Measurements from ENCODE around the gene HTN1.
"Not testable (repeated sequence)": the region's sequence is repeated elsewhere in the genome, so short reads cannot be mapped to it uniquely, and the experiment has no call there.

The HTN1 gene

GRCh38 chr4:70019006-70019405 lies 31.2 kb upstream of the HTN1 start:
- not testable (repeated sequence) for H2BK5ac ChIP-seq (ENCODE audit: low read depth, low read length, poor library complexity, severe bottlenecking); H3K79me1 ChIP-seq (replicated peaks; ENCODE audit: low read length, poor library complexity, severe bottlenecking); DNase-seq; H3K4me3 ChIP-seq (ENCODE audit: insufficient read depth in 1 of 2, low read depth in 1 of 2, low read length in 2 of 2); H3K9me3 ChIP-seq (ENCODE audit: control insufficient read depth, low read length); H2AFZ ChIP-seq (ENCODE audit: low read depth, low read length); H3K4me2 ChIP-seq (ENCODE audit: low read length, poor library complexity, severe bottlenecking); H3K27ac ChIP-seq (ENCODE audit: low read length, poor library complexity, severe bottlenecking); H2AK5ac ChIP-seq (ENCODE audit: low read length, severe bottlenecking); H4K8ac ChIP-seq (ENCODE audit: low read length); H3K9ac ChIP-seq (ENCODE audit: low read length); H3K23ac ChIP-seq (ENCODE audit: low read length in 2 of 2); H4K91ac ChIP-seq (ENCODE audit: low read length); H2BK120ac ChIP-seq (ENCODE audit: low read depth, low read length); H2BK12ac ChIP-seq (ENCODE audit: low read length in 2 of 2); H3K4ac ChIP-seq (ENCODE audit: low read depth in 1 of 2, low read length in 2 of 2); H3K18ac ChIP-seq (ENCODE audit: low read depth in 1 of 2, low read length in 2 of 2); H3K27me3 ChIP-seq (ENCODE audit: control insufficient read depth in 1 of 2, insufficient read depth in 1 of 2, low read length in 2 of 2); H3K4me1 ChIP-seq (ENCODE audit: control insufficient read depth, insufficient read depth, low read depth, low read length); H3K14ac ChIP-seq (ENCODE audit: low read length in 2 of 2); H3K36me3 ChIP-seq (ENCODE audit: control insufficient read depth in 1 of 2, insufficient read depth in 2 of 2, low read depth in 1 of 2, low read length in 2 of 2); H2BK15ac ChIP-seq (ENCODE audit: low read depth, poor library complexity, severe bottlenecking)
- WGBS = 65% methylated on average over 6 of the region's 10 CpGs

GRCh38 chr4:70023218-70023617 lies 27.0 kb upstream of the HTN1 start:
- Histone ChIP-seq H2BK12ac (ENCODE audit: low read length in 2 of 2) (no peak overlapping the region), H2BK5ac (ENCODE audit: low read depth, low read length, poor library complexity, severe bottlenecking) (no peak overlapping the region), H3K18ac (ENCODE audit: low read depth in 1 of 2, low read length in 2 of 2) (no peak overlapping the region), H3K23ac (ENCODE audit: low read length in 2 of 2) (no peak overlapping the region), H3K4me3 (ENCODE audit: insufficient read depth in 1 of 2, low read depth in 1 of 2, low read length in 2 of 2) (no peak overlapping the region), H3K27me3 (ENCODE audit: control insufficient read depth in 1 of 2, insufficient read depth in 1 of 2, low read length in 2 of 2) (no peaks in the 10 kb centered on the region), H3K79me1 (replicated peaks; ENCODE audit: low read length, poor library complexity, severe bottlenecking) (no peaks in the 10 kb centered on the region), H2AK5ac (ENCODE audit: low read length, severe bottlenecking) (no peak overlapping the region), H3K4me1 (ENCODE audit: control insufficient read depth, insufficient read depth, low read depth, low read length) (no peaks in the 10 kb centered on the region), H4K91ac (ENCODE audit: low read length) (no peak overlapping the region), H4K8ac (ENCODE audit: low read length) (no peak overlapping the region), H2AFZ (ENCODE audit: low read depth, low read length) (no peak overlapping the region), H2BK120ac (ENCODE audit: low read depth, low read length) (no peak overlapping the region), H3K4ac (ENCODE audit: low read depth in 1 of 2, low read length in 2 of 2) (no peak overlapping the region), H3K4me2 (ENCODE audit: low read length, poor library complexity, severe bottlenecking) (no peak overlapping the region), H2BK15ac (ENCODE audit: low read depth, poor library complexity, severe bottlenecking) (no peak overlapping the region), H3K9ac (ENCODE audit: low read length) (no peak overlapping the region), H3K36me3 (ENCODE audit: control insufficient read depth in 1 of 2, insufficient read depth in 2 of 2, low read depth in 1 of 2, low read length in 2 of 2) (no peaks in the 10 kb centered on the region), H3K9me3 (ENCODE audit: control insufficient read depth, low read length) (no peaks in the 10 kb centered on the region), H3K27ac (ENCODE audit: low read length, poor library complexity, severe bottlenecking) (no peak overlapping the region), H3K14ac (ENCODE audit: low read length in 2 of 2) (no peak overlapping the region)
- no peak for DNase-seq
- 75% methylated on average over 2 of the region's 2 CpGs for WGBS

GRCh38 chr4:70027011-70027410 lies 23.2 kb upstream of the HTN1 start:
- no peak overlapping the region for H2BK12ac ChIP-seq (ENCODE audit: low read length in 2 of 2)
- H3K27me3 ChIP-seq (ENCODE audit: control insufficient read depth in 1 of 2, insufficient read depth in 1 of 2, low read length in 2 of 2) = no peaks in the 10 kb centered on the region
- no peak overlapping the region for H2BK15ac ChIP-seq (ENCODE audit: low read depth, poor library complexity, severe bottlenecking)
- H2AK5ac ChIP-seq (ENCODE audit: low read length, severe bottlenecking) = no peak overlapping the region
- H3K36me3 ChIP-seq (ENCODE audit: control insufficient read depth in 1 of 2, insufficient read depth in 2 of 2, low read depth in 1 of 2, low read length in 2 of 2) = no peaks in the 10 kb centered on the region
- no peak overlapping the region for H3K14ac ChIP-seq (ENCODE audit: low read length in 2 of 2)
- no peak overlapping the region for H4K91ac ChIP-seq (ENCODE audit: low read length)
- H3K18ac ChIP-seq (ENCODE audit: low read depth in 1 of 2, low read length in 2 of 2) = no peak overlapping the region
- no peaks in the 10 kb centered on the region for H3K9me3 ChIP-seq (ENCODE audit: control insufficient read depth, low read length)
- H2BK5ac ChIP-seq (ENCODE audit: low read depth, low read length, poor library complexity, severe bottlenecking) = no peak overlapping the region
- no peak overlapping the region for H3K4me2 ChIP-seq (ENCODE audit: low read length, poor library complexity, severe bottlenecking)
- DNase-seq = no peak
- H4K8ac ChIP-seq (ENCODE audit: low read length) = no peak overlapping the region
- 81% methylated on average over 4 of the region's 5 CpGs for WGBS
- H3K23ac ChIP-seq (ENCODE audit: low read length in 2 of 2) = no peak overlapping the region
- H3K4me1 ChIP-seq (ENCODE audit: control insufficient read depth, insufficient read depth, low read depth, low read length) = no peaks in the 10 kb centered on the region
- no peak overlapping the region for H3K4me3 ChIP-seq (ENCODE audit: insufficient read depth in 1 of 2, low read depth in 1 of 2, low read length in 2 of 2)
- H2AFZ ChIP-seq (ENCODE audit: low read depth, low read length) = no peak overlapping the region
- no peaks in the 10 kb centered on the region for H3K79me1 ChIP-seq (replicated peaks; ENCODE audit: low read length, poor library complexity, severe bottlenecking)
- no peak overlapping the region for H2BK120ac ChIP-seq (ENCODE audit: low read depth, low read length)
- no peak overlapping the region for H3K4ac ChIP-seq (ENCODE audit: low read depth in 1 of 2, low read length in 2 of 2)
- H3K27ac ChIP-seq (ENCODE audit: low read length, poor library complexity, severe bottlenecking) = no peak overlapping the region
- no peak overlapping the region for H3K9ac ChIP-seq (ENCODE audit: low read length)

GRCh38 chr4:70028159-70028558 lies 22.1 kb upstream of the HTN1 start, which contains the start of gene HTN3:
TSS of gene HTN3 (plus strand) at chr4:70028459. CDS start at chr4:70030741, 2,282 bp downstream.
- not testable (repeated sequence) for H4K8ac ChIP-seq (ENCODE audit: low read length); H3K27ac ChIP-seq (ENCODE audit: low read length, poor library complexity, severe bottlenecking); H4K91ac ChIP-seq (ENCODE audit: low read length); H3K9ac ChIP-seq (ENCODE audit: low read length); H2AK5ac ChIP-seq (ENCODE audit: low read length, severe bottlenecking); H3K18ac ChIP-seq (ENCODE audit: low read depth in 1 of 2, low read length in 2 of 2); H2BK120ac ChIP-seq (ENCODE audit: low read depth, low read length); H3K4me2 ChIP-seq (ENCODE audit: low read length, poor library complexity, severe bottlenecking); H3K4me3 ChIP-seq (ENCODE audit: insufficient read depth in 1 of 2, low read depth in 1 of 2, low read length in 2 of 2); H2AFZ ChIP-seq (ENCODE audit: low read depth, low read length); H3K4ac ChIP-seq (ENCODE audit: low read depth in 1 of 2, low read length in 2 of 2); H2BK12ac ChIP-seq (ENCODE audit: low read length in 2 of 2); DNase-seq; H2BK15ac ChIP-seq (ENCODE audit: low read depth, poor library complexity, severe bottlenecking); H2BK5ac ChIP-seq (ENCODE audit: low read depth, low read length, poor library complexity, severe bottlenecking); H3K4me1 ChIP-seq (ENCODE audit: control insufficient read depth, insufficient read depth, low read depth, low read length); H3K14ac ChIP-seq (ENCODE audit: low read length in 2 of 2); H3K79me1 ChIP-seq (replicated peaks; ENCODE audit: low read length, poor library complexity, severe bottlenecking); H3K9me3 ChIP-seq (ENCODE audit: control insufficient read depth, low read length); H3K23ac ChIP-seq (ENCODE audit: low read length in 2 of 2); H3K27me3 ChIP-seq (ENCODE audit: control insufficient read depth in 1 of 2, insufficient read depth in 1 of 2, low read length in 2 of 2); H3K36me3 ChIP-seq (ENCODE audit: control insufficient read depth in 1 of 2, insufficient read depth in 2 of 2, low read depth in 1 of 2, low read length in 2 of 2)
- 94% methylated on average over 3 of the region's 7 CpGs for WGBS

Data from mesenchymal stem cell (in vitro differentiated cells and primary cell).